Transverse colon (tissue), 3 donors: ENCODE results near the gene ATP5F1D.

Source experiments
- EP300 ChIP-seq: sonication (generic); formaldehyde crosslinking; IDR thresholded peaks from one replicate; pipeline ENCODE4 v1.6.1; 2017; ENCODE audit warnings: antibody characterized with exemption, low read depth
- POLR2A ChIP-seq: fragments of 450-650 bp; IDR thresholded peaks from one replicate; pipeline ENCODE4 v1.6.1; 2016; ENCODE audit warnings: antibody characterized with exemption, mild to moderate bottlenecking, moderate library complexity
- TF ChIP-seq, protein P1 (sequence below), 5 experiments: fragments of 200-600 bp in 3 of 5; fragments of 450-650 bp in 2 of 5; sonication (generic) in 3 of 5; IDR thresholded peaks; 1 replicate in 2 of 5; 2 replicates in 3 of 5; pipeline ENCODE4 v1.5.1; 2016 to 2017; ENCODE audit warnings: antibody characterized with exemption in 5 of 5, inconsistent platforms in 3 of 5, mild to moderate bottlenecking in 2 of 5, moderate library complexity in 1 of 5

DNA sequence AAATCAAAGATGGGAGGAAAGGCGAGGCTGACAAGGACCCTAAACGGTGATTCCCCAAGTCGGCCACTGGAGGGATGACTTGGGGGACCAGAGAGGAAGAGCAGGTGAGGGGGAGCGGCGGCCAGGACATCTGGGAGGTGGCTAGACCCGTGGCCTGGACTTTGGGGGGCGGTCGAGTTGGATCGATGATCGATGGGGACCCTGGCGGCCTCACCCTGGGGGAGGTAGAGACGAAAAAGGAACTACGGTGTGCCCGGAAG is 19.9 kb downstream of the ATP5F1D start:
- TF ChIP-seq, protein P1, sequence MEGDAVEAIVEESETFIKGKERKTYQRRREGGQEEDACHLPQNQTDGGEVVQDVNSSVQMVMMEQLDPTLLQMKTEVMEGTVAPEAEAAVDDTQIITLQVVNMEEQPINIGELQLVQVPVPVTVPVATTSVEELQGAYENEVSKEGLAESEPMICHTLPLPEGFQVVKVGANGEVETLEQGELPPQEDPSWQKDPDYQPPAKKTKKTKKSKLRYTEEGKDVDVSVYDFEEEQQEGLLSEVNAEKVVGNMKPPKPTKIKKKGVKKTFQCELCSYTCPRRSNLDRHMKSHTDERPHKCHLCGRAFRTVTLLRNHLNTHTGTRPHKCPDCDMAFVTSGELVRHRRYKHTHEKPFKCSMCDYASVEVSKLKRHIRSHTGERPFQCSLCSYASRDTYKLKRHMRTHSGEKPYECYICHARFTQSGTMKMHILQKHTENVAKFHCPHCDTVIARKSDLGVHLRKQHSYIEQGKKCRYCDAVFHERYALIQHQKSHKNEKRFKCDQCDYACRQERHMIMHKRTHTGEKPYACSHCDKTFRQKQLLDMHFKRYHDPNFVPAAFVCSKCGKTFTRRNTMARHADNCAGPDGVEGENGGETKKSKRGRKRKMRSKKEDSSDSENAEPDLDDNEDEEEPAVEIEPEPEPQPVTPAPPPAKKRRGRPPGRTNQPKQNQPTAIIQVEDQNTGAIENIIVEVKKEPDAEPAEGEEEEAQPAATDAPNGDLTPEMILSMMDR (IDR thresholded peaks at IDR 0.05) = peak in 3 of 5 experiments; percentile 26 to 65 (median 54)
- TF ChIP-seq POLR2A (no peak), EP300 (no peak)
